Measurements from ENCODE around the gene STAG1. TPM values are rescaled to one million over a fixed set of nuclear protein-coding genes. Genes with fewer than 3 reads are reported as not detected.
"Not testable (repeated sequence)": the region's sequence is repeated elsewhere in the genome, so short reads cannot be mapped to it uniquely, and the experiment has no call there.

The STAG1 gene
- total and polyA plus RNA-seq, 9 donors = 18.7 to 66.3 (median 55.8) TPM

- no peaks in the 10 kb centered on the region for H3K9me3 ChIP-seq
- H3K27ac ChIP-seq = no peak overlapping the region
- TF ChIP-seq POLR2A (IDR thresholded peaks at IDR 0.05) = no peak
- no peak for TF ChIP-seq CTCF (IDR thresholded peaks at IDR 0.05)
- TF ChIP-seq EP300 (IDR thresholded peaks at IDR 0.05) = no peak
- no peak for DNase-seq
- no peaks in the 10 kb centered on the region for H3K27me3 ChIP-seq
- 73 to 75% (median 75%) methylated on average over 6 of the region's 6 CpGs for WGBS, 3 donors
- intact Hi-C loops (cut with DNase I) = no loop called here
- no peak overlapping the region for H3K4me3 ChIP-seq
- H3K4me1 ChIP-seq (ENCODE audit: insufficient read depth) = no peaks in the 10 kb centered on the region
- no peaks in the 10 kb centered on the region for H3K36me3 ChIP-seq
These were observed 175.7 kb downstream of the STAG1 start for GRCh38 chr3:136576279-136577009.

GRCh38 chr3:136567599-136568188 lies 184.5 kb downstream of the STAG1 start:
- 88 to 93% (median 90%) methylated on average over 2 of the region's 2 CpGs for WGBS, 3 donors
- Histone ChIP-seq H3K36me3 (no peaks in the 10 kb centered on the region), H3K4me1 (ENCODE audit: insufficient read depth) (no peaks in the 10 kb centered on the region), H3K4me3 (no peak overlapping the region), H3K27ac (no peak overlapping the region), H3K27me3 (no peaks in the 10 kb centered on the region), H3K9me3 (no peaks in the 10 kb centered on the region)
- no peak for TF ChIP-seq EP300 (IDR thresholded peaks at IDR 0.05)
- TF ChIP-seq CTCF (IDR thresholded peaks at IDR 0.05) = no peak
- TF ChIP-seq POLR2A (IDR thresholded peaks at IDR 0.05) = no peak
- no peak for DNase-seq
- intact Hi-C loops (cut with DNase I) = no loop called here

GRCh38 chr3:136564962-136565361 lies 187.2 kb downstream of the STAG1 start:
- H3K4me1 ChIP-seq (ENCODE audit: insufficient read depth); intact Hi-C loops (cut with DNase I); H3K27me3 ChIP-seq; H3K9me3 ChIP-seq; H3K4me3 ChIP-seq; DNase-seq; H3K36me3 ChIP-seq; H3K27ac ChIP-seq: not testable (repeated sequence)
- 94 to 100% (median 98%) methylated on average over 1 of the region's 1 CpG for WGBS, 3 donors

- Histone ChIP-seq H3K27me3 (no peaks in the 10 kb centered on the region), H3K36me3 (no peaks in the 10 kb centered on the region), H3K27ac (no peak overlapping the region), H3K4me3 (no peak overlapping the region), H3K9me3 (no peaks in the 10 kb centered on the region), H3K4me1 (ENCODE audit: insufficient read depth) (no peaks in the 10 kb centered on the region)
- TF ChIP-seq POLR2A (IDR thresholded peaks at IDR 0.05) (no peak), CTCF (IDR thresholded peaks at IDR 0.05) (no peak), EP300 (IDR thresholded peaks at IDR 0.05) (no peak)
- WGBS, 3 donors = 90 to 96% (median 96%) methylated on average over 9 of the region's 9 CpGs
- intact Hi-C loops (cut with DNase I) = no loop called here
- DNase-seq = no peak
These were observed 190.2 kb downstream of the STAG1 start for GRCh38 chr3:136562026-136562425.

- WGBS, 3 donors = 47 to 62% (median 51%) methylated on average over 2 of the region's 2 CpGs
- Histone ChIP-seq H3K9me3 (no peaks in the 10 kb centered on the region), H3K36me3 (no peaks in the 10 kb centered on the region), H3K27me3 (no peaks in the 10 kb centered on the region), H3K4me3 (no peak overlapping the region), H3K4me1 (ENCODE audit: insufficient read depth) (no peaks in the 10 kb centered on the region), H3K27ac (no peak overlapping the region)
- TF ChIP-seq POLR2A (IDR thresholded peaks at IDR 0.05) = no peak
- no peak for TF ChIP-seq CTCF (IDR thresholded peaks at IDR 0.05)
- no peak for TF ChIP-seq EP300 (IDR thresholded peaks at IDR 0.05)
- DNase-seq = no peak
- intact Hi-C loops (cut with DNase I) = no loop called here
These were observed 192.3 kb downstream of the STAG1 start for GRCh38 chr3:136559896-136560295.

GRCh38 chr3:136549461-136549860 lies 202.7 kb downstream of the STAG1 start:
- H3K4me3 ChIP-seq; H3K9me3 ChIP-seq; H3K27me3 ChIP-seq; DNase-seq; H3K27ac ChIP-seq; H3K4me1 ChIP-seq (ENCODE audit: insufficient read depth); intact Hi-C loops (cut with DNase I); H3K36me3 ChIP-seq: not testable (repeated sequence)
- 90 to 96% (median 91%) methylated on average over 1 of the region's 1 CpG for WGBS, 3 donors
